ENCODE measurements around the gene PLRG1. TPM values are rescaled to one million over a fixed set of nuclear protein-coding genes. Genes with fewer than 3 reads are reported as not detected.
A peak's percentile ranks its signal among the peaks of the same experiment; 100 is the strongest.
"Not testable (repeated sequence)": the region's sequence is repeated elsewhere in the genome, so short reads cannot be mapped to it uniquely, and the experiment has no call there.

The PLRG1 gene
- 59.5 TPM for total RNA-seq

DNA sequence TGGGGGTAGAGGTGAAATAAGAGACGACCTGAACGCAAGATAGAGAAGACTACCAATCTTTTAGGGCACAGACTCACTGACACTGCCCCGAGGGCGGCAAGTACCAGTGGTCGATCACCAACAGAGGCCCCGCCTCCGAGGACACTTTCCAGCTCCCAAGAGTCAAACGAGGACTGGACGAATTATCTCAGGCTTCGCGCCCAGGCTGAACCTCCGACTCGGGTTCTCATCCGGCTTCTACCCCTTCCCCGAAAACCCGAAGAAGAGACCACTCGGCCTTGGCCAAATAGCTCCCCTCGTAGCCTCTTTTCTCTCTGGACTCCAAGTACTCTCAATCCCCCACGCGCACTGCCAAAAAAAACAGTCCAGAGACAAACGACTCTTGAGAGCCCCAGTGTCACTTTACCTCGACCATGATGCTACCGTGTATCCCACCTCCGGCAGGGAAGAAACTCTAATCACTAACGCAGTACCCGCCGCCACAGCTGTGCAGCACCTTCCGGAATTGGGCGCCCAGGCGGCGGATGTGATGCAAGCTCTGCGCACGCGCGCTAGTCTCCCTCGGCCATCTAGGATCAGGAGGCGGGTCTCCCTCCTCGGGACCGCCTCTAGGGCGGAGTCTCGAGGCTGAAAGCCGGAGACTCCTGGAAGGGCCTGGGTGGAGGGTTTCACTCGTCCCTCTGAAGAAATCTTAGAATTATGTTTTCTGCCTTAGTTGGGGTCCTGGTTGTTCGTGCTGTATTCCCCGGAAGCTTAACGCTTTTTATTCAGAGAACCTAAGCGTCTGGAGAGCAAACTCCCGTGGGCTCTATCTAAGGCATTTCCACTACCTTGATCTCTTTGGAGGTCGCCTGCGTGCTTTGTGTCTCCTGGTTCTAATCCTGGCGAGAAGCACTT lies at the start of gene PLRG1:
Gene PLRG1 (minus strand): TSS at position 507 of the 897 bp plus-strand sequence. CDS start 92 bp downstream, at position 415.
- peak; percentile 94 to 98 (median 96) for DNase-seq (ENCODE audit: low read depth in 2 of 3, low spot score in 2 of 3)

DNA sequence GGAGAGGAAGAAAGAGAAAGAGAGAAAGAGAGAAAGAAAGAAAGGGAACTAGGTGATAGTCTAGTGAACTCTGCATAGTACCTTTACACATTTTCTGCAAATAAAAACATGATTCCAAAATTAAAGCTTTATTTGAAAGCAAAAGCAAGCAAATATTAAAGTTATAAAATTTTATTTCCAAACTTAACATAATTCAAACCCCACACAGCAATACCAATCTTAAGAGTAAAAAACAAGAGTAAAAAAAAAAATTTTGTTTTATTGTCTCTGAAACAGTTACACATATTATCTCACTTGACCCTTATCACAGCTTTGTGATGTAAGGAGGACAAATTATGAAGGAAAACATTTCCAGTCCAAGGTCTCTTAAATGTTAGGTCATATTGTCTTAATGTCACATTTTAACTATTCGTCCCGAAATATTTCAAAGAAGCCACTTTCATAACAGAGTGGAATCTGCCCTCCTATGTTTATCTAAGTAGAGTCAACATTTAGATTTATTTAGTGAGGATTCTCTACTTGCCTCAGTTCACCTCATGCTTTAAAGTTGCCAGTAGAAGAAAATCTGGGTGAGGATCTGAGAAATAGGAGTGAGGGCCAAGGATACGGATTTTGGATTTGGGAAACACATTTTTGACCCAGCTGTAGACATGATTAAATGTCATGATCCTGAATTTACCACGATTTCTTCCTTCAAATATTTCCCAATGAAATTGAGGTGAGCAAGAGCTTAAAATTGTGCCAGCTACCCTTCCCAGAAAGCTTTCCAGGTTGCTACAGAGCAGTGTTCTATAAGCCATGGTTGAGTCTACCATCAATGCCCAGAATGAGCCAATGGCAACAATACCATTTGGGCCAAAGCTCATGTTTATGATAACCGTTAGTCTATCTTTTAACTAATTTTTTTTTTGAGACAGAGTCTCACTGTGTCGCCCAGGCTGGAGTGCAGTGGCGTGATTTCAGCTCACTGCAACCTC lies 47.9 kb upstream of the PLRG1 start:
- DNase-seq (ENCODE audit: low read depth in 2 of 3, low spot score in 2 of 3) = no peak

DNA sequence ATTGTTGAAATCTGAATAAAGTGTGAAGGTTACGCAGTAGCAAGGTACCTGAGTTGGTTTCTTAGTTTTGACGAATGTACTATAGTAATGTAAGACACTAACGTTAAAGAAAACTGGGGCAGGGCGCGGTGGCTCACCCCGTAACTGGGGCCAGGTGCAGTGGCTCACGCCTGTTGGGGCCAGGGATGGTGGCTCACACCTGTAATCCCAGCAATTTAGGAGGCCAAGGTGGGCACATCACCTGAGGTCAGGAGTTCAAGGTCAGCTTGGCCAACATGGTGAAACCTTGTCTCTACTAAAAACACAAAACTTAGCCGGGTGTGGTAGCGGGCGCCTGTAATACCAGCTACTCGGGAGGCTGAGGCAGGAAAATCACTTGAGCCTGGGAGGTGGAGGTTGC lies 47.1 kb upstream of the PLRG1 start:
- DNase-seq (ENCODE audit: low read depth in 2 of 3, low spot score in 2 of 3) = not testable (repeated sequence)

DNA sequence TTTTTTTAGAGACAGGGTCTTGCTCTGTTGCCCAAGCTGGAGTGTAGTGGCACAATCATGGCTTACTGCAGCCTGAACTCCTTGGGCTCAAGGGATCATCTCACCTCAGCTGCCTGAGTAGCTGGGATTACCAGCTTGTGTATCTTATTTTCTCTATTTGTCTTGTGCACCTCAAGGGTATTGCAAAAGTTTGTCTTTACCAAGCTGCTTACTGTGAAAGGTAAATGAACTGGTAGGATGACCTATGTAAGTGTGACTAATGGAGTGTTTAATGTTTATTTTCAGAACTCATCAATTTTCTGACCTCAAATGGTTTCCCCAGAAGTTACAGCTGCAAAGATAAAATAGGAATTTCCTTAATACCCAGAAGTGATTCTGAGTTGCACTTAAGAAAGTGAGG lies 45.6 kb upstream of the PLRG1 start:
- no peak for DNase-seq (ENCODE audit: low read depth in 2 of 3, low spot score in 2 of 3)

DNA sequence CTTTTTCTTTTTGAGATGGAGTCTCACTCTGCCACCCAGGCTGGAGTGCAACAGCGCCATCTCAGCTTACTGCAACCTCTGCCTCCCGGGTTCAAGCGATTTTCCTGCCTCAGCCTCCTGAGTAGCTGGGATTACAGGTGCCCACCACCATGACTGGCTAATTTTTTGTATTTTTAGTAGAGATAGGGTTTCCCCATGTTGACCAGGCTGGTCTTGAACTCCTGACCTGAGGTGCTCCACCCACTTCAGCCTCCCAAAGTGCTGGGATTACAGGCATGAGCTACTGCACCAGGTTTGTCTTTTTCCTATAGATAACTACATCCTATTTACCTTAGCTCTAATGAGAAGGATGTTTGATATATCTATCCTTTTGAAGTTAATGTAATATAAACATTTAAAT lies 44.1 kb upstream of the PLRG1 start:
- not testable (repeated sequence) for DNase-seq (ENCODE audit: low read depth in 2 of 3, low spot score in 2 of 3)

DNA sequence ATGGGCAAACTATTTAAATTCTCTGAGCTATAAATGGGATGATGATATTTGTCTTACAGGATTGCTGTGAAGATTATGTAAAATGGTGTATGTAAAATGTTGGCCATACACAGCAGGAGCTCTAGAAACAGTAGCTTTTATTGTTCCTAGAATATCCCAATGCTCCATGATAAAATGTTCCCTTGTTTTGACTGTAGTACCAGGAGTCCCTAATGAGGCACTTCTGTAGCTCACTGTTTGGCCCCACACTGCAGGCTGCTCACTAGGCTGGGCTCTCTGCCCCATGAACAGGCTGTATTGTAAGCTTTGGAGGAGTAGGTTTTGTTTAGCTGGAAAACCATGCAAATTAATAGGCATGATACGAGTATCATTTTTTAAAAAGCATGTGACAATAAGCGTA lies 43.7 kb upstream of the PLRG1 start:
- no peak for DNase-seq (ENCODE audit: low read depth in 2 of 3, low spot score in 2 of 3)

DNA sequence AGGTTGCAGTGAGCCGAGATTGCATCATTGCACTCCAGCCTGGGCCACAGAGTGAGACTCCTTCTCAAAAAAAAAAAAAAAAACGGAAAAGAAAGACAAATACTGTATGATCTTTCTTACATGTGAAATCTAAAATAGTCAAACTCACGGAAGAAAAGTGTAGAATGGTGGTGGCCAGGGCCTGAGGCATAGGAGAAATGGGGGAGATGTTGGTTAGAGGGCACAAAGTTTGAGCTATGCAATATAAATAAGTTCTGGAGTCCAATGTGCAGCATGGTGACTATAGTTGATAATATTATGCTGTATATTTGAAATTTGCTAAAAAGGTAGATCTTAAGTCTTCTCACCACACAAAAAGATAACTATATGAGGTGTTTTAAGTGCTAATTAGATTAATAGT lies 41.7 kb upstream of the PLRG1 start:
- DNase-seq (ENCODE audit: low read depth in 2 of 3, low spot score in 2 of 3) = no peak

DNA sequence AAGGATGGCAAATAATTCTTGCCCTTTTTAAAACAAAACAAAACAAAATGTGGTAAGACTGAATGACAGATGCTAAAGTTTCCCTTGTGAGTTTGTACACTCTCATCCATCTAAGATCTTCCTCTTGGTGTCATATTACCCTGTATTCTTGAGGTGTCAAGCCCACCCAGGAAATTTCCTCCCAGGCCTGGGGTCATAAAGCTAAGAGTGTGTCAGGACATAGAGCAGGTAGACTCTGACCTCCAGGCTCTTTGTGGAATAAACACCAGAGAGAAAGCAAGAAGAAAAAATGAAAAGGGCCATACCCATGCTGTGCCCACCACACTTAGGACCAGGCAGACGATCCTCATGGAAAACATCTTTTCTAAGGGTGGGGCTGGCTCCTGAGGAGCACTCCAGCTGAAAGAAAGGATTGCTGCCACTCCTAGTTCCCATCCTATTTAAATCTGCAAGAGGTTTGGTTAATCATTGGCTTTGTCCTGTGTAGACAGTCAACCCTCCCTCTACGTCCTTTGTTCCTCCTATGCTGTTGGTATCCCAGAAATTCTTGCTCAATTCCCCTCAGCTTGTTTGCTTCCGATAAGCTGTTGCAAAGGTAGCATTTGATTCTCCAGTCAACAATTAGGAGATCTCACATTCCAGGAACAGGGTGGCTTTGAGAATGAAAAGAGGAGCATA lies 40.3 kb upstream of the PLRG1 start, which contains the start of gene FGA:
Gene FGA (minus strand): TSS at position 414 of the 678 bp plus-strand sequence. CDS start 55 bp downstream, at position 359.
- DNase-seq (ENCODE audit: low read depth in 2 of 3, low spot score in 2 of 3) = no peak

DNA sequence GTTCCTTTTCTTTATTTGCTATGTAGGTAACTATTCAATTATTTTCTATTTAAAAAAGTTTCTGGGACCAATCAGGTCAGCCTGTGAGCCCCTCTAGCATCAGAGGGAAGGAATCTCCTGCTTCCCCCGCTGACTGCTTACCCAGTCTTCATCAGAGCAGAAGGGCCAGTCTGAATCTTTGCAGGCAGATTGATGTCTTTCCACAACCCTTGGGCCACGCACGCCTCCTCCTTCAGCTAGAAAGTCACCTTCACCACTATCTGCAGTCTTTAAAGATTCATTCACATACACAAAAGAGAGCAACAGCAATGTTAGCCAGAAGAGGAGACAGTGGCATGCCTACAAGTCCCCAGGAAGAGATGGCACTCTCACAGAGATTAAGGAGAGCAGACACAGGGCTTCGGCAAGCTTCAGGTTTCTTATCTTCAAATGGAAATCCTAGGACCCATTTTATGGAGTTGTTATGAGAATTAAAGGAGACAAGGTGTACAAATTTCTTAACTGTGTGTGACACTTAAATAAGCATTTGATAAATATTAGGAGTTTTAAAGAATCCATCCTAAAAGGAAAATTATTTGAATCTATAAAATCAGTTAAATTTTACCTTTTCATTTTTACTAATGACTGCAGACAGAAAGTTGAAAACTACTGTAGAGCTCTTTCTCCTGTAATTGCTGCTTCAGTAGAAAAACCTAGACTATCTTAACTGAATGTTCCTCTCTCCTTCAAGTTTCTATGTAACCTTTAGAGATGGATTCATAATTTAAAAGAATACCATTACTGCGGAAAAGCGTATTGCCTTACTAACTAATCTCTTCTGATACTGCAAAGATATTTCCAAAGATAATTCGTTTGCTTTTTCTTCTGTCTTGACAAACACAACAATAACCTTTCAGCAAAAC lies 39.3 kb upstream of the PLRG1 start:
- DNase-seq (ENCODE audit: low read depth in 2 of 3, low spot score in 2 of 3) = no peak

DNA sequence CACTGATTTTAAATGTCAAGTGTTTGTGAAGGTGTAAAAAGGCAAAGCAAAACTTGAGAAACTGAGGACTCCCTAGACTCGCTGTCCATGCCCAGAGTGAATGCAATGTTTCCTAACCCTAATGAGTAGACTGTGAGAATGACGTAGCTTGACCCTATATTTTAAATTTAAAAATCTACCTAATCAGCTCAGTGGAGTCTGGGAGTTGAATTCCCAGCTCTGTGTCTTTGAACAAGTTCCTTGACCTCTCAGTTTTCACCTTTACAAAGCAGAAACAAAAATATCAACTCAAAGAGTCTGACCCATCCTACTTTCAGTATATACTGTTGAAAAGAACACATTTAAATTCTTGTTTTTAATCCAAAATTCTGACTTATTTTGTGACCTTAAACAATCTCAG lies 38.0 kb upstream of the PLRG1 start:
- no peak for DNase-seq (ENCODE audit: low read depth in 2 of 3, low spot score in 2 of 3)

DNA sequence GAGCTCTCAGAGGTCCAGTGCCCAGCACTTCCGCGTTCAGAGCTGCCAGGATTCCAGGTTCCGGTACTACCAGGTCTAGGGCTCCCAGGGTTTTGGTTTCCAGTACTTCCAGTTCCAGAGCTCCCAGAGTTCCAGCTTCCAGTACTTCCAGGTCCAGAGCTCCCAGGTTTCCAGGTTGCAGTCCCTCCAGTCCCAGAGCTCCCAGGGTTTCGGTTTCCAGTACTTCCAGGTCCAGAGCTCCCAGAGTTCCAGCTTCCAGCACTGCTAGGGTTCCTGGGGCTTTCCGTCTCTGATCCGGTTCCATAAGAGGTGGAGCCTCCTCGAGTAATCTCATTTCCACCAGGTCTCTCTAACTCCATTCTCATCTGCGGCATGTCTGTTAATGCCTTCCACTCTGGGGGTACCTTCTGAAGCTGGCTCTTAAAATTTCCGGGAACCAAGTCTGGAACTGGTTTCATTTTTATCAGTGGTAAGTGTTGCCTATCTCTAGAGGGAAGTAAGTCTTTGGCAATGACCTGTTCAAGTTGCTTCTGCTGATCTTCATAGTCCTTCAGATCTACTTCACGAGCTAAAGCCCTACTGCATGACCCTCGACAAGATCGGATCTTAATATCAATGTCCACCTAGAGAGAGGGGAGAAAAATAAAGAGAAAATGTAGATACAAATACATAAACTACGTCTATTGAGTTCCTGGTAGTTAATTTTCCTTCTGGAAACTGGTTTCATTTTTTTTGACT lies 36.3 kb upstream of the PLRG1 start:
- DNase-seq (ENCODE audit: low read depth in 2 of 3, low spot score in 2 of 3) = no peak

DNA sequence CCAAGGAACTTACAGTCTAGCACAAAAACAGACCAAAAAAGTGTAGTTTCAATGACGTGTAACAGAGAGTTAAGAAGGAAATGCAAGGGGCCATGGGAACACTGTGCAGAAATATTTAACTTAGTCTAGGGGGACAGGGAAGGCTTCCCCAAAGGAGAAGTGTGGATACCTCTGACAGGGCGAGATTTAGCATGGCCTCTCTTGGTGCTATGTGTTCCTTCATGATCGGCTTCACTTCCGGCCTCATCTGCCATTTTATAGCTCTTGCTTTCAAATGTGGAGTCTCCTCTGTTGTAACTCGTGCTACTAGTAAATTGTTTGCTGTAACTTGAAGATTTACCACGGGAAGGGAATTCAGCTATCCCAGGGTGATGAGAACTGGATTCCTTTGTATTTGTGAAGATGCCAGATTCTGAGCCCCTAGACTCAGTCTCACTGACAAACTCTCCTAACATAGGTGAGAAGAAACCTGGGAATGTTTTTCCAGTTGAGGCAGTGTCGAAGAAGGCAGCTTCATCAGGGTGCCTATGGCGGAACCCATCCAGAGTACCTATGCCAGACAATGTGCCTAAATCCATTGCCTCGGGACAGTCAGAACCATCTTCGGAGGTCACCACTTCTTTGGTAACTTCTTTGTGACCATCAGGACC lies 35.3 kb upstream of the PLRG1 start:
- no peak for DNase-seq (ENCODE audit: low read depth in 2 of 3, low spot score in 2 of 3)

DNA sequence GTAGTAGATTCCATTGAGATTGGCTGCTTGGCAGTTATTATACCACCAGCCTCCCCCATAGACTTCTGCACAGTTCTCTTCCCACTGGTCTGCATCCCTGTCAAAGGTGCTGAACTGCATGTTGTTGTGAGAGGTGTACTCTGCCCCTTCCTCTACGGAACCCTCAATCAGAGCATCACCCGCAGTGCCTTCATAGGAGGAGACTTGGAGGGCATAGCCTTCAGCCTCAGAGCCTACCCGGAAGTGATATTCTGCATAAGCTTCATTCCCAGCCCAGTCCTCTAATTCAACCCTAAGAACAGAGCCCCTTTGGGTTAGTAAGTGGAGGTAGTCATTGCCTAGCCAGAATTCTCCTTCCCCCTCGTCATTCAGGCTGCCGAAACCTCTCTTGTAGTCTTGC lies 34.1 kb upstream of the PLRG1 start:
- no peak for DNase-seq (ENCODE audit: low read depth in 2 of 3, low spot score in 2 of 3)

DNA sequence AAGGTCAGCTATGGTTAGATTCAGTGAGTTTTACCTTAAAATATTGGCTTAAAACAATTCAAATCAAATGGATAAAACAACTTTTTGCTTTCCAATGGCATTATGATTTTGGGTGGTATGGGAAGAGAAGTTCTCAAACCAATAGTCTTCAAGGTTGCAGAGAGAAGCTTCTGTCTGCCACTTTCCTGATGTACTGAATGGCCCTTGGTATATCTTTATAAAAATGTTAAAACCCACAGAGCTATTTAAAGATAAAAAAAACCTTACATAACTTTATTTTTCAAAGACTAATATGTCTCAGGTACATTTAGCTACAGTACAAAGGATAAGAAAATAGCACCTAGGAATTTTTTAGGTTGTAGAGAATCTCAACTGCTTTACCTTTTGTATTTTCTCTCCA lies 33.5 kb upstream of the PLRG1 start:
- no peak for DNase-seq (ENCODE audit: low read depth in 2 of 3, low spot score in 2 of 3)

DNA sequence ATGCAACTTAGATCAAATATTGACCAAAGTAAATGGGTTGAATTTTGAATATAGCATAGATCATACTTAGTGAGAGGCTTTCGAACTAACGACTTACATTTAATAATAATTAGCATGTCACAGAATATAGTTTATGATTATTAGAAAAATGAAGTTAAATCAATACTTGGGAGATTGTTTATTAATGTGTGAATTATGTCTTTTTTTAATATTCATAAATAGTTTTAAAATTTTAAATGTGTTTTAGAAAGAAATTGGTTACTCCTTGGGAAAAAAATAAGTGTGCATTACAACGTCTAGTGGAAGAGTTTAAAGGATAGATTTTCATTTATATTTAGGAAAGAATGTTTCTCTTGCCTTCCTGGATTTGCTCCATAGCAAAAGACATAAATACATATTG lies 33.0 kb upstream of the PLRG1 start:
- no peak for DNase-seq (ENCODE audit: low read depth in 2 of 3, low spot score in 2 of 3)

DNA sequence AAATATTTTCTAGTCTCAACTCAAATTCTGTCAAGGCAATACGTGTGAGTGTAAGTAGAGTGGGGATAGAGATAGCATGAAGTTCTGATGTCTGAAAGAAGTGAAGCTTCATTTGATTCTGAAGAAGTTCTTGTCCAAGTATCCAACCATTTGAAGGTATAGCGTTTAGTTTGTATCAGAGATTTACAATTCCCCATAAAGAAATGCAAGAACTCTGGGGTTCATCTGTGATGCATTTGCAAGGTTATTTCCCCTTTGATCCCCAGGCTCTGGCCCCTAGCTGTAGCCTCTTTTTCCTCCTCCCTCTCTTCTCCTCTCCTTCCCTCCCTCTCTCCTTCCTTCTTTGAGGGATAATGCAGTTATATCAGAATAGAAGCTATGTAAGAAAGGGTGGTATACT lies 32.5 kb upstream of the PLRG1 start:
- no peak for DNase-seq (ENCODE audit: low read depth in 2 of 3, low spot score in 2 of 3)

DNA sequence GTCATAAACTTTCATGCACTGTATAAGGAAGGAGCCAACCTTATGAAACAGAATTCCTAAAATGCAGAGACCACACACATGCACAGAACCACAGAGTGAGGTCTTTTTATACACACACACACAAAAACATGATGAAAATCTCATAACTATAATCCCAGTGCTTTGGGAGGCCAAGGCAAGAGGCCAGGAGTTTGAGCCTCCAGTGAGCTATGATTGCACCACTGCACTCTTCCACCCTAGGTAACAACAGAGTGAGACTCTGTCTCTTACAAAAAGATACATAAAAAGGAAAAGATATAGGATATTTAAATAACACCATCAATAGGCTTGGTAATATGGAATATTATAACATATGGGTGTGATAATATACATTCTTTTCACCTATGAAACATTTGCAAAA lies 29.7 kb upstream of the PLRG1 start:
- no peak for DNase-seq (ENCODE audit: low read depth in 2 of 3, low spot score in 2 of 3)

DNA sequence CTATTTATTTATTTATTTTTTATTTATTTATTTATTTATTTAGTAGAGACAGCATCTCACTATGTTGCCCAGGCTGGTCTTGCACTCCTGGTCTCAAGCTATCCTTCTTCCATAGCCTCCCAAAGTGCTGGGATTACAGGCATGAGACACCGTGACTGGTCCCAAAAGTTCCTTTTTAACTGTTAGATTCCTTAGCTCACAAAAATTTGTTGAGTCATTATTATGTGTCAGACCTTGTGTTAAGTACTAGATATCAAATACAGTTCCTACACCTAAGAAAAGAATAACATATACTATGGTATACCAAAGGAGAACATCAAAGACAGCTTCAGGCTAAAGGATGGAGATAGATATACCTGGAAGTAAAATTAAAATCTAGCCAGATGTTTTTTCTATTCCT lies 28.7 kb upstream of the PLRG1 start:
- no peak for DNase-seq (ENCODE audit: low read depth in 2 of 3, low spot score in 2 of 3)

DNA sequence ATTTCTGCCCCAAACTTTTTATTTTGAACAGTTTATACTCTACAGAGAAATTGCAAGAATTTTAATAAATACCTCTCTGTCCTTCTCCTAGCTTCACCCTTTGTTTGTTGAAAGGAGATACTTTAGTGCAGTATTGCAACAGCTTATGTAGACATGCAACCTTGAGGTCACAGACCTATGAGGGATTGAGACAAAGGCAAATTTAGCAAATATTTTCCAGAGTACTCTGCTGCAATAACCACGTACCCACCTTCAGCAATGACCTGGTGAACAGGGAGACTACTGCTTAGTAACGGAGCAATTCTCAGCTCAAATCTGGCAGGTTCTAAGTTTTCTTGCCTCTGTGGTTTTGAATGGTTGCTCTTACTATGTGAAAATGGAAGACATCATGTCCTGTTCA lies 27.1 kb upstream of the PLRG1 start:
- no peak for DNase-seq (ENCODE audit: low read depth in 2 of 3, low spot score in 2 of 3)

All from hematopoietic multipotent progenitor cell (in vitro differentiated cells).